Measurements from ENCODE around the gene ELMOD2.

ELMOD2 gene

DNA sequence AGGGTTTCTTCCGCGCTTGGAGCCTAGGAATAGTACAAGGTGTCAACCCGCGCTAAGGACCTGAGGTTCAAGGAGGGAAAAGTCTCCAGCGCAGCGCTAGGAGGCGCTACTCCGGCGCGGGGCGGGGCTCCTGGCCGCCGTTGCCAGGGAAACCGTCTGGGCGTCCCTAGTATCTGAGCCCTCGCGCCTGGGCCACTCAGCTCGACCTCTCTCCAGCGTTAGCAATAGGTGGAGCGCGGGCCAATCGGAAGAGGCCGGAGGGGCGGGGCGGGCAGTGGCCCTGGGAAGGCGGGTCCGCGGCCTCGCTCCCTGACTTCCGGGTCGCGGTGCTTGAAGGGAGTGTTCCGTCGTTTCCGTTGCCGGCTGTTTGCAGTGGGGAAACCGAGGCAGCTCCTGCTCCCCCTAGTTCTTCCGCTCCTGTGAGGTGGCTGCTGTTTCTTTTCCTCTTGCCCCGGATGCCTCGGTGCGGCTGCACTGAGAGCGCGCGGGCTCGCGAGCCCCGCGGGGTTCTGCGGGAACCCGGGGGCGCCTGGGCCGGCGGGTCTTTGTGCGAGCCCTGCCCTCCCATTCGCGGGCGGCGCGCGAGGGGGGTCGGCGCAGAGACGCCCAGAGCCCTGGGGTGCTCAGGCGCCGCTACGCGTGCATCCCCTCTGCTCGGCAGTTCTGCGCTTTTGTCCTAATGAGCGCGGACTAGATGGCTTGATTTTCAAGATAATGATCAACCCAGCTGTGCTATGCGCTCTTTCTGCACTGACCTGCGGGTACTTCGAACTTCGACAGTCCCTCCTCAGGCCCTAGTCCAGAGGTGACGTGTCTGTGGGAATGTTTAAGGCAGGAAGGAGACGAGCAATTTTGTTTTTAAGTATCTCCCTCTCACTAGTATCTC, at the start of gene ELMOD2:
ELMOD2 (plus strand) TSS at position 312 of the 886 bp plus-strand sequence. CDS start 1,261 bp downstream, outside the sequence.
- H3K4me3 ChIP-seq (ENCODE audit: low read length), result peak within 1 kb of the TSS; percentile 82
- TF ChIP-seq CTCF (conservative IDR thresholded peaks at IDR 0.05; ENCODE audit: low read length), result peak; percentile 75
- peak; percentile 96 for DNase-seq (ENCODE audit: low read depth)

DNA sequence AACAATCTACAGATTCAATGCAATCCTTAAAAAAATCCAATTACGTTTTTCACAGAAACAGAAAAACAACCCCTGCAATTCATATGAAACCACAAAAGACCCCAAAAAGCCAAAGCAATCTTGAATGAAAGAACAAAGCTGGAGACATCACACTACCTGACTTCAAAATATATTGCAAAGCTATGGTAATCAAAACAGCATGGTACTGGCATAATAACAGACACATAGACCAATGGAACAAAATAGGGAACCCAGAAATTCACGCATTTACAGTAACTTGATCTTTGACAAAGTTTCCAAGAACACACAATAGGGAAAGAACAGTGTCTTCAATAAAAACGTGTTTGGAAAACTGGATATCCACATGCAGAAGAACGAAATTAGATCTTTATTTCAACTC, 40.5 kb upstream of the ELMOD2 start:
- no peak for TF ChIP-seq CTCF (conservative IDR thresholded peaks at IDR 0.05; ENCODE audit: low read length)
- DNase-seq (ENCODE audit: low read depth), result no peak

GRCh38 chr4:140485939-140486338, 38.0 kb upstream of the ELMOD2 start:
- DNase-seq (ENCODE audit: low read depth), result no peak
- H3K4me3 ChIP-seq (ENCODE audit: low read length), result no peak overlapping the region
- TF ChIP-seq CTCF (conservative IDR thresholded peaks at IDR 0.05; ENCODE audit: low read length), result no peak

More for the DNA sequence above, 40.5 kb upstream of the ELMOD2 start:
- H3K4me3 ChIP-seq (ENCODE audit: low read length), result no peak overlapping the region

- no peak overlapping the region for H3K4me3 ChIP-seq (ENCODE audit: low read length)
- TF ChIP-seq CTCF (conservative IDR thresholded peaks at IDR 0.05; ENCODE audit: low read length), result no peak
- no peak for DNase-seq (ENCODE audit: low read depth)
These were observed 26.6 kb upstream of the ELMOD2 start for GRCh38 chr4:140497405-140497746.

DNA sequence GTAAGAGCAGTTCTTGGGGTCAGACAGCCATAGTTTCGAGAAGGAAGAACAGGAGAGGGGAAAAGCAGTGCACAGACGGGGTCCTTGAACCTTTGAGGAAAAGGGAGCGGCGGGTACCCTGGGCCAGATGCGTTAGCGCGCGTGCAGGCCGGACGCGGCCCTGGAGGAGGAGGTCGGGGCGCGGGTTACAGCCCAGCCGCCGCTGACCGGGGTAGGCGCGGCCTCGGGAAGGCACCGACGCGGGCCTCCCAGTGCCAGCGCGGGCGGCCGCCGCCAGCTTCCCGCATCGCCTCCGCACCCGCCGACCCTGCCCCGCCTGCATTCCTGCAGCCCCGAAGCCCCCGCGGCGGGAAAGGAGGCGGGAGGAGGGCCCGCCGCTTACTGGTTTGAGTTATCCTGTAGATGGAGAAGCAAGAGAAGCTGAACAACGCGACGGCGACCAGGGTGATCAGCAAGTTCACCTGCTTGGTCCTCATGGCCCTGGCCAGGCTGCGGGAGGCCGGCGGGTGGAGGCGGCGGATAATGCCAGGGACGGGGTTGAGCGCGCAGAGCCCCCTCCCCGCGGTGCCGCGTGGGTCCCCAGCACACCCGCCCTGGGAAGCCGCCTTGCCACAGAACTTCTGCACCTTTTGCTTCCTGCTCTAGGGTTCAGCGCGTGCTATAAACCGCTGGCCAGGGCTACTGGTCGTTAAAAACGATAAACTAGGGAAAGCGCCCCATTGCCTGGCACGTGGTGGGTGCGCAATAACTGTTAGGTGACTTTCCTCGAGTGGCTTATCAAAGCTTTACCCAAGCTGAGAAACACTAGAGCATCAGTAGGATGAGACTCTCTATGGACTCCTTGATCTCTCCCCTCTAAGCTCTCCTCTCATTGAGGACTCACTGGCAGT, 26.0 kb upstream of the ELMOD2 start, which contains the start of gene MGAT4D:
MGAT4D (minus strand) TSS at position 547 of the 890 bp plus-strand sequence; CDS start at position 476, 71 bp downstream.
- no peak within 1 kb of the TSS for H3K4me3 ChIP-seq (ENCODE audit: low read length)
- TF ChIP-seq CTCF (conservative IDR thresholded peaks at IDR 0.05; ENCODE audit: low read length), result no peak
- DNase-seq (ENCODE audit: low read depth), result no peak

- no peak for TF ChIP-seq CTCF (conservative IDR thresholded peaks at IDR 0.05; ENCODE audit: low read length)
- H3K4me3 ChIP-seq (ENCODE audit: low read length), result no peak overlapping the region
- no peak for DNase-seq (ENCODE audit: low read depth)
These were observed 24.6 kb upstream of the ELMOD2 start for GRCh38 chr4:140499391-140499790.

Data from AG10803 (cell line).